GM18870 (cell line): ENCODE measurements around the gene CDKL5.
"Not testable (repeated sequence)": the region's sequence is repeated elsewhere in the genome, so short reads cannot be mapped to it uniquely, and the experiment has no call there.

Experiments used
- ATAC-seq: cut with Tn5 transposase; IDR thresholded peaks from one replicate; pipeline ENCODE4 v1.9.1; 2021; ENCODE audit warnings: moderate library complexity; ENCODE audit not compliant: unreplicated experiment

CDKL5 gene

GRCh38 chrX:18573556-18573955, 148.1 kb downstream of the CDKL5 start:
- ATAC-seq: no peak

- ATAC-seq: no peak
Measured at GRCh38 chrX:18574591-18574990, 149.2 kb downstream of the CDKL5 start.

GRCh38 chrX:18575744-18576143, 150.3 kb downstream of the CDKL5 start:
- no peak for ATAC-seq

GRCh38 chrX:18577400-18577799, 152.0 kb downstream of the CDKL5 start:
- ATAC-seq: no peak

GRCh38 chrX:18578546-18578945, 153.1 kb downstream of the CDKL5 start:
- ATAC-seq: no peak

GRCh38 chrX:18579495-18579894, 154.1 kb downstream of the CDKL5 start:
- ATAC-seq: no peak

- no peak for ATAC-seq
Measured at GRCh38 chrX:18582910-18583493, 157.6 kb downstream of the CDKL5 start.

GRCh38 chrX:18589292-18589691, 163.9 kb downstream of the CDKL5 start:
- not testable (repeated sequence) for ATAC-seq

- no peak for ATAC-seq
Measured at GRCh38 chrX:18591834-18592233, 166.4 kb downstream of the CDKL5 start.

GRCh38 chrX:18594079-18594478, 168.7 kb downstream of the CDKL5 start:
- ATAC-seq: no peak

- ATAC-seq: no peak
Measured at GRCh38 chrX:18596096-18596495, 170.7 kb downstream of the CDKL5 start.

- ATAC-seq: no peak
Measured at GRCh38 chrX:18598413-18598812, 173.0 kb downstream of the CDKL5 start.

- ATAC-seq: no peak
Measured at GRCh38 chrX:18607966-18608365, 182.6 kb downstream of the CDKL5 start.

- no peak for ATAC-seq
Measured at GRCh38 chrX:18613930-18614639, 188.7 kb downstream of the CDKL5 start.

- no peak for ATAC-seq
Measured at GRCh38 chrX:18616688-18617406, 191.4 kb downstream of the CDKL5 start.

- ATAC-seq: no peak
Measured at GRCh38 chrX:18617407-18617750, 192.0 kb downstream of the CDKL5 start.

GRCh38 chrX:18619288-18619687, 193.9 kb downstream of the CDKL5 start:
- ATAC-seq: no peak

GRCh38 chrX:18620349-18620748, 194.9 kb downstream of the CDKL5 start:
- ATAC-seq: no peak

GRCh38 chrX:18624599-18624998, 199.2 kb downstream of the CDKL5 start:
- ATAC-seq: no peak

GRCh38 chrX:18630934-18631333, 205.5 kb downstream of the CDKL5 start:
- ATAC-seq: no peak

GRCh38 chrX:18638398-18638797, 213.0 kb downstream of the CDKL5 start:
- ATAC-seq: no peak

GRCh38 chrX:18639280-18639679, 213.9 kb downstream of the CDKL5 start:
- ATAC-seq: no peak
